Activated effector memory CD4-positive, alpha-beta T cell treated with anti-CD3 and anti-CD28 coated beads, Interleukin-2, amount 50 U/mL, for 16 hours (primary cell): ENCODE results near the gene FNDC11.

Experiments
- DNase-seq: peaks from one replicate; pipeline ENCODE4 v3.0.0-alpha.2; 2020

FNDC11 gene

DNA sequence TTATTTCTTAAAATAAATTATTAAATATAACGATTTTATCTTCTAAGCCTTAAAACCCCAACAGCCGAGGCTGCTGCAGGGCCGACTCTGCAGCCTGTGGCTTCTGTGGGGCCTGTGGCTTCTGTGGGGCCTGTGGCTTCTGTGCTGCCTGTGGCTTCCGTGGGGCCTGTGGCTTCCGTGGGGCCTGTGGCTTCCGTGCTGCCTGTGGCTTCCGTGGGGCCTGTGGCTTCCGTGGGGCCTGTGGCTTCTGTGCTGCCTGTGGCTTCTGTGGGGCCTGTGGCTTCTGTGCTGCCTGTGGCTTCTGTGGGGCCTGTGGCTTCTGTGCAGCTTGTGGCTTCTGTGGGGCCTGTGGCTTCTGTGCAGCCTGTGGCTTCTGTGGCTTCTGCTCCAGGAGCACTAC is 47.7 kb downstream of the FNDC11 start:
- DNase-seq: peak; percentile 68

DNA sequence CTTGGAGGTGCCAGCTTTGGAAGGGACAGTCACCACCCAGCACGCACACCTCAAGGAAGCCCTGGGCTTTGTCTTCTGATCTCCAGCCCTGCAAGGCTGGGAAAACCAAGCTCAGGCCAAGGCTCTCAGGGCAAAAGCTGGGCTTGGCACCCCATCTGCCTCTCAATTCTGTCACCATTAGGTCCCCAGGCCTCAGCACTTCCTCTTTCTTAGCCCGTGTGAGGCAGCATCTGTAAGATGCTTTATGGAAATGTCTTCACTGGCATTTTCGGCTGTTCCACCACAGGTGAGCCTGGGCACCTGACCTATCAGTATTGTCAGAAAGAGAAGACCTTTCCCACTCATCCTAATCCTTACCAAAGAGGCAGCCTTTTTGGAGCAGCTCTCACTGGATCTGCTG is 48.4 kb downstream of the FNDC11 start:
- no peak for DNase-seq
